B cell (primary cell): ENCODE data around the gene CHKA. TPM values are rescaled to one million over a fixed set of nuclear protein-coding genes. Genes with fewer than 3 reads are reported as not detected.

Source experiments
- ATAC-seq: fragments of 200-7000 bp; cut with Tn5 transposase; one replicate; pipeline ENCODE4 v1.10.0; 2021; ENCODE audit warnings: low read depth, mild to moderate bottlenecking, moderate number of reproducible peaks, moderate library complexity
- CTCF ChIA-PET: fragments of 350-600 bp; sonication (Branson Sonifier 250); formaldehyde crosslinking; loops from one replicate; lab custom pipeline; 2021; ENCODE audit warnings: antibody characterized with exemption, inconsistent platforms; lab: Charles Lee
- POLR2A ChIA-PET: fragments of 350-600 bp; sonication (Branson Sonifier 250); formaldehyde crosslinking; loops from one replicate; lab custom pipeline; 2021; ENCODE audit warnings: antibody characterized with exemption; lab: Charles Lee
- DNase-seq: peaks from one replicate; pipeline ENCODE4 v3.0.0; 2013
- H2AFZ ChIP-seq: 2 replicates; pipeline ENCODE4 v1.6.1; 2012; ENCODE audit warnings: mild to moderate bottlenecking, low read depth, low read length; ENCODE audit not compliant: insufficient read depth, poor library complexity, severe bottlenecking
- H3K27ac ChIP-seq, 2 donors: 1 replicate in 1 of 2; 2 replicates in 1 of 2; pipeline ENCODE4 v1.5.1; 2012 to 2013; ENCODE audit warnings: low read length in 2 of 2, mild to moderate bottlenecking in 2 of 2, moderate library complexity in 1 of 2
- H3K27me3 ChIP-seq, 4 experiments: fragments of 200-600 bp in 1 of 4; sonication (generic) in 1 of 4; replicated peaks in 1 of 4; 1 replicate in 2 of 4; 2 replicates in 2 of 4; pipeline versions ENCODE4 v1.6.1 to v1.7.0; 2013 to 2016; ENCODE audit warnings: low read length in 3 of 4, mild to moderate bottlenecking in 2 of 4, mixed read lengths in 1 of 4, moderate library complexity in 1 of 4; ENCODE audit not compliant: insufficient read depth in 4 of 4, control insufficient read depth in 3 of 4; ENCODE audit errors: control extremely low read depth in 1 of 4
- H3K36me3 ChIP-seq, 2 experiments: replicated peaks in 1 of 2; 1 replicate in 1 of 2; 2 replicates in 1 of 2; pipeline versions ENCODE4 v1.6.1 to v1.7.1; 2013; ENCODE audit warnings: low read length in 1 of 2; ENCODE audit not compliant: insufficient read depth in 2 of 2, control insufficient read depth in 1 of 2; ENCODE audit errors: control extremely low read depth in 1 of 2, extremely low read depth in 1 of 2
- H3K4me1 ChIP-seq, 2 donors: fragments of 200-600 bp in 1 of 2; sonication (generic) in 1 of 2; 1 replicate in 1 of 2; 2 replicates in 1 of 2; pipeline versions ENCODE4 v1.5.1 to v1.6.1; 2013 to 2017; ENCODE audit warnings: low read length in 2 of 2; ENCODE audit not compliant: control insufficient read depth in 2 of 2, insufficient read depth in 2 of 2
- H3K4me2 ChIP-seq: replicated peaks from 2 replicates; pipeline ENCODE3; 2012; ENCODE audit warnings: mild to moderate bottlenecking, low read depth, low read length; ENCODE audit not compliant: poor library complexity, severe bottlenecking
- H3K4me3 ChIP-seq, 5 experiments: fragments of 200-600 bp in 1 of 5; sonication (generic) in 1 of 5; 1 replicate in 3 of 5; 2 replicates in 2 of 5; pipeline versions ENCODE4 v1.5.1 to v1.7.0; 2011 to 2016; ENCODE audit warnings: low read length in 4 of 5, mild to moderate bottlenecking in 4 of 5, low read depth in 2 of 5, control low read depth in 1 of 5, moderate library complexity in 1 of 5; ENCODE audit not compliant: insufficient read depth in 1 of 5; ENCODE audit errors: control extremely low read depth in 1 of 5, extremely low read depth in 1 of 5
- H3K79me2 ChIP-seq: fragments of 200-600 bp; sonication (generic); one replicate; pipeline ENCODE4 v1.6.0; 2016; ENCODE audit warnings: low read length; ENCODE audit not compliant: control insufficient read depth, insufficient read depth
- H3K9ac ChIP-seq: fragments of 200-600 bp; sonication (generic); 2 replicates; pipeline ENCODE4 v1.6.1; 2017; ENCODE audit warnings: mild to moderate bottlenecking, low read length, moderate library complexity
- H3K9me3 ChIP-seq, 3 donors: one replicate each; pipeline versions ENCODE4 v1.6.1 to v1.7.1; 2013; ENCODE audit warnings: low read length in 2 of 3; ENCODE audit not compliant: control insufficient read depth in 2 of 3, insufficient read depth in 1 of 3; ENCODE audit errors: control extremely low read depth in 1 of 3
- H4K20me1 ChIP-seq: 2 replicates; pipeline ENCODE4 v1.6.0; 2012; ENCODE audit warnings: mild to moderate bottlenecking, low read length; ENCODE audit not compliant: insufficient read depth, control insufficient read depth, poor library complexity, severe bottlenecking
- H3K27ac Mint-ChIP-seq: one replicate; pipeline ENCODE4 v1.8.0; 2021; ENCODE audit warnings: mixed read lengths
- H3K27me3 Mint-ChIP-seq: one replicate; pipeline ENCODE4 v1.8.0; 2021; ENCODE audit warnings: mixed read lengths
- H3K4me1 Mint-ChIP-seq: one replicate; pipeline ENCODE4 v1.8.0; 2021; ENCODE audit warnings: mixed read lengths
- H3K4me3 Mint-ChIP-seq: one replicate; pipeline ENCODE4 v1.8.0; 2021; ENCODE audit warnings: mixed read lengths
- H3K9me3 Mint-ChIP-seq: one replicate; pipeline ENCODE4 v1.8.0; 2022; ENCODE audit warnings: mixed read lengths; ENCODE audit not compliant: insufficient read depth
- EZH2 ChIP-seq: IDR thresholded peaks from 2 replicates; pipeline ENCODE4 v1.6.1; 2012; ENCODE audit warnings: borderline replicate concordance, low read depth, mild to moderate bottlenecking, moderate library complexity, low read length; ENCODE audit not compliant: insufficient read depth, poor library complexity, severe bottlenecking
- WGBS: methylation state at CpG from one replicate; pipeline ENCODE4 v1.1.5; 2013; ENCODE audit warnings: missing lambda C conversion rate; ENCODE audit not compliant: insufficient coverage; 5-methylcytosine and 5-hydroxymethylcytosine counted together
- intact Hi-C: fragments of 100-400 bp; cut with micrococcal nuclease; formaldehyde crosslinking; loops from one replicate; pipeline ENCODE4 v1.10.0; 2022
- polyA plus RNA-seq: library from polyadenylated mRNA; depleted of rRNA; stranded (reverse); fragments of >200 nt; gene quantifications from 2 replicates; pipeline ENCODE4 v1.2.3, GENCODE V29; 2012
- total RNA-seq, 2 donors: library from RNA; stranded (reverse); fragments of 120-200 nt in 1 of 2; gene quantifications; 1 replicate in 1 of 2; 2 replicates in 1 of 2; pipeline versions ENCODE4 v1.2.3 to v1.2.4, GENCODE V29; 2013 to 2022
- TF ChIP-seq, protein P1 (sequence below): fragments of 200-600 bp; IDR thresholded peaks from one replicate; pipeline ENCODE4 v1.8.0; 2022; ENCODE audit warnings: antibody characterized with exemption, mild to moderate bottlenecking

CHKA gene
- total and polyA plus RNA-seq, 2 donors (not counting 1 experiment from before 2014, with no cell fraction given): 10.6 to 20.6 TPM

DNA sequence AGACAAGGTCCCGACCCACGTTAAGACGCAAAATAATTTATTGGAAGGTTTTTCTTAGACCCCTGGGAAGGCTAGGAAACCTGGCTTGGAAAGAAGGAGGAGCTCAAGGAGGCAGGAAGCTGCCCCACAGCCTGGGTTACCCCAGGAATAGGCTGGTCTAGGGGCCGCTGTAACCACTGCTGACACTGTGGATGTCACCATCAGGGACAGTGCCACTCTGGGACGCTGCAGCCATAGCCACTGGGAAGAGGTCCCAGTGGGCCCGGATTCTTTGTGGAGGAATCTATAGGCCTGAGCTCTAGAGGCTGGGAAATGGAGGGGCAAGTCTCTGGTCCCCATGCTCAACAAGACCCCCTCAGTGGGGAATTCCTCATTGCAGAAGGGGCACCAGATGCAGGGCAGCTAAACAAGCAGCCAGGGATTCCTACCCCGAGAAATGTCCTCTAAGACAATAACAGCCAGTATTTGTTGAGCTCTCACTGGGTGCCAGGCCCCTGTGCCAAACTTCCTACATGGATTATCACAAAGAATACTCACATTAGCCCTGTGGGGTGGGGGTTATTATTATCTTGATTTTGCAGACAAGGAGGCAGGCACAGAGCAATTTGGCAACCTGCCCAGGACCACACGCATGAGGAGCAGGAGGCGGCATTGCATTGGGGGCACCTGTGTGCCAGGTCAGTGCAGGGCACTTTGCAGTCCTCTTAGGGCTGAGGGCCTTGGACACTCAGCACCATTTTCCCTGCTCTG lies 19.5 kb upstream of the CHKA start:
- Histone ChIP-seq H3K27ac (no peak overlapping the region), H3K36me3 (no peaks in the 10 kb centered on the region), H3K27me3 (peaks cover 0 to 9% (median 2%) of the 10 kb centered on the region in 4 experiments), H3K4me1 (peaks cover 14 to 17% of the 10 kb centered on the region in 2 donors), H3K79me2 (no peaks in the 10 kb centered on the region), H3K4me3 (no peak overlapping the region), H4K20me1 (no peaks in the 10 kb centered on the region), H3K9me3 (no peaks in the 10 kb centered on the region), H3K9ac (no peak overlapping the region), H2AFZ (no peak overlapping the region), H3K4me2 (no peak overlapping the region)
- peaks cover 14% of the 10 kb centered on the region for H3K27me3 Mint-ChIP-seq
- H3K4me1 Mint-ChIP-seq: peaks cover 13% of the 10 kb centered on the region
- no peaks in the 10 kb centered on the region for H3K9me3 Mint-ChIP-seq
- no peak overlapping the region for H3K4me3 Mint-ChIP-seq
- DNase-seq (no peak), ATAC-seq (no peak)
- TF ChIP-seq, protein P1, sequence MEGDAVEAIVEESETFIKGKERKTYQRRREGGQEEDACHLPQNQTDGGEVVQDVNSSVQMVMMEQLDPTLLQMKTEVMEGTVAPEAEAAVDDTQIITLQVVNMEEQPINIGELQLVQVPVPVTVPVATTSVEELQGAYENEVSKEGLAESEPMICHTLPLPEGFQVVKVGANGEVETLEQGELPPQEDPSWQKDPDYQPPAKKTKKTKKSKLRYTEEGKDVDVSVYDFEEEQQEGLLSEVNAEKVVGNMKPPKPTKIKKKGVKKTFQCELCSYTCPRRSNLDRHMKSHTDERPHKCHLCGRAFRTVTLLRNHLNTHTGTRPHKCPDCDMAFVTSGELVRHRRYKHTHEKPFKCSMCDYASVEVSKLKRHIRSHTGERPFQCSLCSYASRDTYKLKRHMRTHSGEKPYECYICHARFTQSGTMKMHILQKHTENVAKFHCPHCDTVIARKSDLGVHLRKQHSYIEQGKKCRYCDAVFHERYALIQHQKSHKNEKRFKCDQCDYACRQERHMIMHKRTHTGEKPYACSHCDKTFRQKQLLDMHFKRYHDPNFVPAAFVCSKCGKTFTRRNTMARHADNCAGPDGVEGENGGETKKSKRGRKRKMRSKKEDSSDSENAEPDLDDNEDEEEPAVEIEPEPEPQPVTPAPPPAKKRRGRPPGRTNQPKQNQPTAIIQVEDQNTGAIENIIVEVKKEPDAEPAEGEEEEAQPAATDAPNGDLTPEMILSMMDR: no peak
- TF ChIP-seq EZH2: no peak
- ChIA-PET CTCF (no interaction called here), POLR2A (no interaction called here)
- H3K27ac Mint-ChIP-seq: no peak overlapping the region
- intact Hi-C loops: no loop called here
- WGBS: 49% methylated on average over 5 of the region's 9 CpGs

- Histone ChIP-seq H4K20me1 (no peaks in the 10 kb centered on the region), H3K79me2 (no peaks in the 10 kb centered on the region), H2AFZ (no peak overlapping the region), H3K4me3 (no peak overlapping the region), H3K9ac (no peak overlapping the region), H3K27ac (no peak overlapping the region), H3K4me2 (no peak overlapping the region), H3K36me3 (no peaks in the 10 kb centered on the region), H3K27me3 (peaks cover 0 to 9% (median 2%) of the 10 kb centered on the region in 4 experiments), H3K4me1 (peaks cover 14 to 17% of the 10 kb centered on the region in 2 donors), H3K9me3 (peaks cover 0 to 5% (median 0%) of the 10 kb centered on the region in 3 donors)
- ChIA-PET POLR2A (no interaction called here), CTCF (no interaction called here)
- intact Hi-C loops: no loop called here
- Mint-ChIP-seq H3K27me3 (peaks cover 19% of the 10 kb centered on the region), H3K27ac (no peak overlapping the region), H3K4me1 (peaks cover 13% of the 10 kb centered on the region), H3K4me3 (no peak overlapping the region), H3K9me3 (peaks cover 2% of the 10 kb centered on the region)
- no peak for ATAC-seq
- no peak for DNase-seq
- 90% methylated on average over 4 of the region's 4 CpGs for WGBS
- TF ChIP-seq, protein P1: no peak
- no peak for TF ChIP-seq EZH2
Measured at GRCh38 chr11:68138237-68138636, 17.0 kb upstream of the CHKA start.
